GM19193 (cell line): Measurements from ENCODE around the gene NUMA1.

ENCODE experiments used
- POLR2A ChIP-seq: IDR thresholded peaks from 4 replicates; pipeline ENCODE4 v1.6.1; 2011; ENCODE audit not compliant: insufficient read depth, insufficient read length; ENCODE audit errors: extremely low read depth

Gene NUMA1

DNA sequence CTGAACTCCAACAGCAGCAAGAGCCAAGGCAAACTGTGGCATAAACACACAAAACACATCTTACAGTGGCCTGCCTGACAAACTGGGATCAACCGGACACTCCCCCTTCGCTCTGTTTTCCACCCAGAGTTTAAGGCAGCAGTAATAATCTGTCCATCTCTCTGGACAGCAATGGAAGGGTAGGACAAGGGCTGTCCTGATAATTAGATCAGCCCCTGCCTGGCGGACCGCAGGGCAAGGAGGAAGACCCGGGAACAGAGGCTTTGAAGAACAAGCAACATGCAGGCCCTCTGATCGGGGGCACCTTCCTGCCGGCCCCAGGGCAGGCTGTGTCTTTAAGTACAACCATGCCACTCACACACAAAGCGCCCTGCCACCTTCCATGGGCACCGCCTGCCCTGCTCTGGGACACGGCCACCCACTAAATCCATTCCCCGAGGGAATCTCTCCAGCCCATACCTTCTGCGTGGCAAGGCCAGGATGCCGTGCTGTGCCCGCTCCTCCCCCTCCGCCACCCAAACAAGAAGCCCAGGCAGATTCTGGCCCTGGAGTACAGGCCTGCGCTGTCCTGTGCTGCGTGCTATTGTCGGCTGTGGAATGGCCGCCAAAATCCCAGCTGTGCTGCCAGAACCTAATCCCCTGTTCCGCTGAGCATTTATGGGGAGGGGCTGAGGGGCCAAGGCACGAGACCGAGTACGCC lies 38.8 kb downstream of the NUMA1 start:
- peak; percentile 57 for TF ChIP-seq POLR2A

GRCh38 chr11:72040491-72041363 lies 39.6 kb downstream of the NUMA1 start:
- peak; percentile 37 for TF ChIP-seq POLR2A

GRCh38 chr11:72039856-72040401 lies 40.4 kb downstream of the NUMA1 start:
- TF ChIP-seq POLR2A, result no peak

DNA sequence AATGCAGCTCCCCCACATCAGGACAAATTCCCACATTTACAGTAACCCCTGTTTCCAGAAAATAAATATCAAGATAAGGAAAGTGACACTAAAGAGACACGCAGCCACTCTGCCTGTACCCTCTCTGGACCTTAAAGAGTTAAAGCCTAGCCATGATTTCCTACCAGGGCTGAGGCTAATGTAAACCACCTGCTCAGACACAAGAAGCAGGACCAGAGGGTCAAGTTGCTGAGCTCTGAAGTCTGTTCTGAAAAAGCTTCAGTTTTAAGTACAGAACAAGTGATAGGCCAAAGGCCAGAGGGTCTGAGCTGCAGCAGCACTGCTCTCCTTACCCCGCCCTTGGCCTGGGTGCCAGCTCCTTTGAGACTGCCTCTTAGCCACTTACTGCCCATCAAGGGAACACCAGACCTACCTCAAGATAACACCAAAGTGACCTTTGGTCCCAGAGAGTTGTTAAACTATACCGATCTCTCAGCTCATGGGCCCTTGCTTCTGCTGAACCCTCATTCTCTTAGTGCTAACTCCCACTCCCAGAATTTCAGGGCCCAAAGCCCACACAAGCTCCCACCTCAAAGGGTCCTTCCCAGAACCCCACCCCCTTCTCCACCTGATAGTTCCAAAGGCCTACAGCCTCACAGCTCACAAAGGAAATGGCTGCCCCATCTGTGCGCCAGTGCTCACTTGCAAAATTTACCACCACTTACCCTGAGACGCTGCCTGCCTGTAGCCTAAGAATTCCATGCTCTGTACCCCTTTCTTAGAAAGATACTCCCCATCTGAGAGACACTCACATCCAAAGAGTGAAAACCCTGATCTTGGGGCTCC lies 41.1 kb downstream of the NUMA1 start:
- TF ChIP-seq POLR2A, result no peak

GRCh38 chr11:72038491-72038890 lies 41.9 kb downstream of the NUMA1 start:
- TF ChIP-seq POLR2A, result no peak

DNA sequence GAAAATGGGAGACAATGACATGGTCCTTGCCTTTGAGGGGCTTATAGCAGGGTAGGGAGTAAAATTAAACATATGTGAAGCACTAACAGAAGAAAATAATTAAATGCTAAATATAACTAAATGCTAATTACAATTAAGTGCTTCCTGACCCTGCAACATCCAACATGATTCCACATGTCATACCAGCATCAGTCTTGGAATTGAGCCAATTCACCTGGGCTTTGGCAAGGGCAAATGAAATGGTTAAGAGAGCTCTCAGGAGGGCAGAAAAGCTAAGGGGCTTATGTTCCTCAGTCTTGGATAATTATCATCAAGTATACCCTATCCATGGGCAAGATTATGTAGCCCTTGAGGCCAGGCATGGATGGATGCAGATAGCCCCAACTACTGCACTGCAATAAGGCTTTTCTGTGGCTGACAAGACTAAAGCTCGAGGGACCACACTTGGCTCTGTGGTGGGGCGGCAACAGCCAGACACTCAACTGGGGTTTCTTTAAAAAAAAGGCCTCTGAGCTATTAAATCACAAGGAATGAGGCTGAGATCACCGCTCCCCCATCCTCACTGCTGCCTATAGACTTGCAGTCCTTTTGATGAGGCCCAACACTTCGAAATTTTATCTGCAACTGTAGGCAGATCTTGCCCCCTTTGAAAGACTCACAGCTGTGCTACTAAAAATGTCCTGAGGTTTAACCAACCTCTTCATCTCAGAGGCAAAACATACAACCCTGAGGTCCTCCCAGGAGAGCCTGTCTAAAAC lies 42.6 kb downstream of the NUMA1 start:
- TF ChIP-seq POLR2A, result no peak

- TF ChIP-seq POLR2A, result no peak
Observed at GRCh38 chr11:72036687-72037086, 43.7 kb downstream of the NUMA1 start.

DNA sequence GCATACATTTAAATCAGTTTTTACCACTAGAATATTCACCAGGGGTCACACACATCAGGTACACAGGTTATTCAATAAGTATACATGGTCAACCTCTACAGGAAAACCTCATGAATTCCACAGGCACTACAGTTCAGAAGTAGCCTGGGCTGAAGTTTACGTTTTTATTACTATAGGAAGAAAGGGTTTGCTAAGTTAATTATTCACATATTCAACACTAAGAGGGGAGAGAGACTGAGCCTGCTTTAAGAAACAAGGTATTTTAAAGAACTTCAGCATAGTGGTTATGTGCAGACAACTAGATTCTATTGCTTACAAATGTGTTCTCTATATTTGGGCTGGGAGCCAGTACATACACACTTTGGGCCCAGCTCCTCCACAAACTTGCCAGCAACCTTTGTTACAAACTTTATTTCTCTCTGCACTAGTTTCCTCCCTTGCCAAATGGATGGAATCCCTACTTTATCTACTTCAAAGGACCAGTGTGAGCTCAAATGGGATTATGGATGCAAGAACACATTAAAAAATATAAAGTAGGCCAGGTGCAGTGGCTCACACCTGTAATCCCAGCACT lies 49.8 kb downstream of the NUMA1 start:
- TF ChIP-seq POLR2A, result no peak

GRCh38 chr11:72026090-72026489 lies 54.3 kb downstream of the NUMA1 start:
- no peak for TF ChIP-seq POLR2A

DNA sequence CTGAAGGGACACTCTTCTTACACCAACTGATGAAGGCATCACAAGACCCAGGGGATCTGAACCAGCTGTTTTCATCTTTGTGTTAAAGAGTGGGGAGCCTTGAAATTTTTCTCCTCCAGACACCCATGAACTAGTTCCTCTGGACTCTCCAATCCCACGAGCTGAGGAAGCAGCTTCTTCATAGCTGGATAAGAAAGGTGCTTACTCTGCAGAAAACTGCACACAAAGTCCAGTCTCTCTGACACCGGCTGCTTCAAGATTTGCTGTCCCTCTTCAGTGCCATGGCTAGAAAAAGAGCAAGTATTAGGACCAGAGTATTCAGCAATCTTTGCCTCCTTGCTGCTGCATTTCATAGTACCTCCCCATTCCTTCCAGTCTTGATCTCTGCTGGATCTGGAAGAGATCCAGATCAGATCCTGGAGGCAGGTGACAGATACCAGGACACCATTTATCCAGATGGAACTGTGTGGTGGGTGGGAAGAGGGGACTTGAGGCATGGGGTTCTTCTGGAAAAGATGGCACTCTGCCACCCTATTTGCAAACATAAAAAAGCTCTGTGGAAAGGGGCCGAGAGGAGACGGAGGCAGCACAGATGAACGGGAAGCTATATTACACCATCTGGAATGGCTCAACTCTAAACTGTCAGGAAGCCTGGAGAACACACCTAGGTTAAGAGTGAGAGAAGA lies 56.1 kb downstream of the NUMA1 start:
- TF ChIP-seq POLR2A, result no peak

DNA sequence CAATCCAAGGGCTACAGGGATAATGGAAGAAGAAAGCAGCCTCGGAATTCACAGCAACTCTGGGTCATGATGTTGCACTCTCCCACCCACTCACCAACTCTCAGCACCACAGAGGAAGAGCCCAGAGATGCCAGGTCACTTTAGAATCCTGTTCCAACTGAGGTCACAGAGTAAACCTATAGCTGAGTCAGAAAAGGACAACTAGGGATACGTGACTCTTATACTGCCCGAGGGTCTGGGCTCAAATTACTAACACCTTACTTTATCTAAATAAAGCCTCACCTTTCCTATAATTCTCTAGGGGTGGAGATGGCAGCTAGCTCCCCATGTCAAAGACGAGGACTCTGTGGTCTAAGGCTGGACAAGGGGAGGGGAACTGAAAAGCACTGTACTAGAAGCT lies 57.0 kb downstream of the NUMA1 start:
- no peak for TF ChIP-seq POLR2A

- TF ChIP-seq POLR2A, result no peak
Observed at GRCh38 chr11:72018171-72018570, 62.2 kb downstream of the NUMA1 start.

DNA sequence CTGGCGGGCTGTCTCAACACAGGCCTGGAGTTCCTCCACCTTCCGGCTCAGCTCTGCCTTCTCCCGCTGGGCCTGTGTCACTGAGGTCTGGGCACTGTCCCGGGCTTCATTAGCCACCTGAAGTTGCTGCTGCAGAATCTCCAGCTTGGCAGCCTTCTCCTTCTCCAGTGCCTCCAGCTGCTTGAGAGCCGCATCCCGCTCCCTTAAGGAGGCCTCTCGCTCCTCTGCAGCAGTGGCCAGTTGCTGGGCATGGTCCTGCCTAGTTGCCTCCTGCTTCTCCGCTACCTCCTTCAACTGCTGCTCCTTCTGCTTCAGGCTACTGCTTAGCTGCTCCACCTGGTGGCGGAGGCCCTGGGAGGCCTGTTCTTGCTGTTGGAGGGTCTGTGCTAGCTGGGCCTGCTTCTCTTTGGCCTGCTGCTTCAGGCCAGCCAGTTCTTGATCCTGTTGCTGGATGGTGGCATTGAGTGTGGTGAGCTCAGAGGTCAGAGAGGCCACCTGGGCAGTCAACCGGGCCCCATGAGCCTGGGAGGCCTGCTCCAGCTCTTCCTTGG lies 64.8 kb downstream of the NUMA1 start:
- TF ChIP-seq POLR2A, result no peak
